Measurements from ENCODE around the gene UTP4.

DNA sequence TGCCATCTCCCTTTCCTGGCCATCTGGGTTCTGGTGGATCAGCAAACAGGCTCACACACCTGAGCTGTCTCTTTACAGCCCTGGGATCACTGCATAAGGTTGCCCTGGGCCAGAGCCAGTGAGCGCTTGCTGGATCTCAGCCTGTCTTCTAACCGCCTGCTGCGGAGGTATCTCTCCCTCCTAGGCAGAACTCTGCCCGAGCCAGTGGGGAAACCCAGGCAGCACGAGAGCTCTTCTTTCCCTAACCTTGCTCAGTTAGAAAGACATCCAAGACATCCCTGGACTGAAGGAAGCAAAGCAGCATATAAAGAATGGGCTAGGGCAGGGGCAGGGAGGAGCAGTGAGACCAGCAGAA is 20.6 kb upstream of the UTP4 start:
- TF ChIP-seq CTCF (IDR thresholded peaks at IDR 0.05 in 8 of 11, conservative IDR thresholded peaks at IDR 0.05 in 3 of 11) = no peak
- no peak for TF ChIP-seq POLR2A (IDR thresholded peaks at IDR 0.05)
- no peak for TF ChIP-seq POLR2AphosphoS5 (IDR thresholded peaks at IDR 0.05)
